Measurements from ENCODE around the gene TMTC2.

TMTC2 gene

DNA sequence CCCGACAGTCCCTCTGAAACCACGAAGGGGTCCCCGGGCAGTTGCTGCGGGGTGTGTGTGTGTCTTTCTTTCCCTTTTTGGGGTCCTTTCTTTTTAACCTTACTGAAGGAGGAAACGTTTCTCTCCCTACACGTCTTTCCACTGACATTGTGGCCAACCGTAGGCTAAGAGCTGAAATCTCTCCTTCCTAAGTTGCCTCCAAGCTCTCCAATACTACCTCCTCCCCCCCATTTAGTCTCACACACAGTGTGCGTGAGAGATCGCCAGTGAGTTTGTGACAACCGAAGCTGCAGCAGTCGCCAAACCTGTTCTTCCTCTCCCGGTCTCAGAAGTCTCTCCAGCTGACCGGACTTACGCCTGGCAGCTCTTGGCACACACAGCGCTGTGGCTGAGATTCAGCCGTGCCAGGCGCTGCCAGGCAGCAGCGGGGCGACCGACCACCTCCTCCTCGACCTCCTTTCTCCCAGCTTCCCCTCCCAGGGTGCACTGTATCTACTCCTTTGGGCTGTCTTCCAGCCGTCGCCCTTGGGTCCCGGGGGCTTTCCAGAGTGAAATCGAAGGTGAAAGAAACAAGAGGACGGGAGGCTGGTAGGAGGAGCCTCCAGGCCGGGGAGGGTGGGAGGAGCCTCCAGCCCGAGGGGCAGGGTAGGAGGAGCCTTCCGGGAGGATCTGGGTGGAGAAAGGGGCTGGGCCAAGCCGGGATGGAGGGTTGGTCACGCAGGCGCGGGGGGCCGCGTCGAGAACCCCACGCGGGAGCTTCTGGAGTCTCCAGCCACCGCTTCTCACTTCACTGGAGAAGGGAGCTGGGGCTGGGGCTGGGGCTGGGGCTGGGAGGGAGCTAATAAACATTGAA is at the start of gene TMTC2:
Gene TMTC2 (plus strand): TSS at position 739 of the 853 bp plus-strand sequence.
- DNase-seq (ENCODE audit: low spot score) = peak; percentile 99

DNA sequence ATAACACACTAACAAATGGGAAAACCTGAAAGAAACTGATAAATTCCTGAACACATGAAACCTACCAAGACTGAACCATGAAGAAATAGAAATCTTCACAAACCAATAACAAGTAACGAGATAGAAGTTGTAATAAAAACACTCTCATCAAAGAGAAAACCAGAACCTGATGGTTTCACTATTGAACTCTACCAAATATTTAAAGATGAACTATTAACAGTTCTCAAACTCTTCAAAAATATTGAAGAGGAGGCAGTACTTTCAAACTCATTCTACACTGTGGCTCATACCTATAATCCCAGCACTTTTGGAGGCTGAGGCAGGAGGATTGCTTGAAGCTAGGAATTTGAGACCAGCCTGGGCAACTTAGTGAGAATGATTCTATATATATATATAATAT is 48.4 kb upstream of the TMTC2 start:
- no peak for DNase-seq (ENCODE audit: low spot score)

- no peak for DNase-seq (ENCODE audit: low spot score)
Observed at GRCh38 chr12:82644896-82645295, 41.8 kb upstream of the TMTC2 start.

DNA sequence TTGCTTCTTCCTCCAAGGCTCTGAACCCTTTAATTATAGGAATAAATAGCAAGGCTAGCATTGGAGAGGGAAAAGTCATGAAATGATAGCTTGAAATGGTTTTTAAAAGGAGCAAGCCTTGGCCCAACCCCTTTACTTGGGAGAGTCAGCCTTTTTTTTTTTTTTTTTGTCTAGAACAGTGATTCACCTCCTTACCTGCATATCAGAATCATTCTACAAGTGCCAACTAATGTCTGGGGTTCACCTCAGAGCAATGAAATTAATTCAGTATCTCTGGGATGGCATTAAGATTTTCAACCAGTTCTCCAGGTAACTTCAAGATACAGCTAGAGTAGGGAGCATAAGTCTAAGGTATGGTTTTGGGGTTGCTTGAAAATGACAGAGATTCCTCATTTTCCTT is 41.3 kb upstream of the TMTC2 start:
- no peak for DNase-seq (ENCODE audit: low spot score)

DNA sequence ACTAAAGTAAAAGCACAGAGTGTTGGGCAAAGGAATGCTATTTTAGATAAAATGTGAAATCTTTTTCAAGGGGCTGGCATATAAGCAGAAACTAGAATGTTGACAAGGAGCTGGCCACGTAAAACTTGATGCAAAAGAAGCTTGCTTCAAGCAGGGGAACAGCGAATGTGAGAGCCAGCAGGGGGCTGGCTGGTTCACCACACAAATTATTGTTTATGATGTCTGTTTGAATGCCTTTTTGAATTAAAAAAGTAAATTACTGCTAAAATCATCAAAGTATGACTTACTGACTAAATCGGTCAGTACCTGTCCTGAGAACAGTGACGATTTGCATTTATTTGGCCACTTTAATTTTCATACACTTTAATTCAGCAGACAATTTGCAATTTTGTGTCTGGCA is 38.9 kb upstream of the TMTC2 start:
- DNase-seq (ENCODE audit: low spot score) = no peak

DNA sequence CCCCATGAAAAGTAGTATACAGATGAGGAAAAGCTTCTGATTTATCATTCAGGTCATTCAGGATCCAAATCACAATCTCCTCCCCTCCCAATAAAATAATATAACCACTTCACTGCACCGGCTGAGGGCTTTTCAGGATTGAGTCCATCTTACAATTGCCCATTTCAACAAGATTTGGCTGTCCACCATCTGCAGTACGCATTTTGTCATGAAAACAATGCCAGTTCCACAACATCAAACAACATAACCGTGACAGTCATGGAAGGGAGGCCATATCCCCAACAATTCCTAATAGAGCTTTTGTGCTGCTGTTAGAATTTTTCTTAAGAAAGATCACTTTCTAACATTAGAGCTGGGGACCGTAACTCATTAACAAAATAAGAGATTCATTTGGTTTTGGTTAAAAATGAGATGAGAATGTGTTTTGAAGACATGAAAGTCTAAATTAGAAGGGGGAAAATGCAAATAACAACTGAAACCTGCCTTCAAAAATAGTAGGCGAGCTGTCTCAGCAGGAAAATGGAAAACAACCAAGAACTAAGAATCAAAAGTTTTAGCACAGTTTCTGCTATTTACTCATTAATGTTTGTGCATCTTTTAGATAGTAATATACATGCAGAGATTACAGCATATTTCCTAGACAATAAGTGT is 38.3 kb upstream of the TMTC2 start:
- no peak for DNase-seq (ENCODE audit: low spot score)

DNA sequence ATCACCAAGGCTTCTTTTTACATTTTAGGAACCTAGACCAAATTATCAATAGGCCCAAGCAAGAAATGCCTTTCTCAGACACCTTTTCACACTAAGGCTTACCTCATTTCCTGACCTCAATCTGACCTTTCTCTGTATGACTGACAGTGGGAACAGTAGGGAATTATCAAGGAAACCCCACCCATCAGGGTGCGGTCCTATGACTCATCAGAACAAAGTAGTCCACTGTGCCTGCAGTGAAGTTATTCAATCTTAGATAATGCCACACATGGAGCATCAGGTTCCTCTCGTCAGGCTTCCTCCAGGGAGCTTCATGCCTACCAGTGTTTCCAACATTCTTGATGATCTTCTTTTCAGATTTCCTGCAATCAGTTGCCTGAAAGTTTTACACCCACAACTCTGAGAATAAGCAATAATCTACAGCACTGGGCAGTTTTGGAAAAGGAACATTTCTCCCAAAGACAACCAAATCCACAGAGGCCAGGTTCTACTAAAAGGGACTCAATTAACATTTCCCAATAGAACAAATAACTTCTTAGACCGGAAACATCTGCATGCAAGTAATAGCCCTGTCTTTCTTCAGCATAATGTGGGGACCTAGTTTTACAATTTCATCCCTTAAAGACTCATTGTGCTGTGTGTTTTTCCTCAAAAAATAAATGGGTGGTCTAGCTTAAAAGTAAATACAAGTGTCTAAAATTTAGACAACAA is 35.9 kb upstream of the TMTC2 start:
- no peak for DNase-seq (ENCODE audit: low spot score)

DNA sequence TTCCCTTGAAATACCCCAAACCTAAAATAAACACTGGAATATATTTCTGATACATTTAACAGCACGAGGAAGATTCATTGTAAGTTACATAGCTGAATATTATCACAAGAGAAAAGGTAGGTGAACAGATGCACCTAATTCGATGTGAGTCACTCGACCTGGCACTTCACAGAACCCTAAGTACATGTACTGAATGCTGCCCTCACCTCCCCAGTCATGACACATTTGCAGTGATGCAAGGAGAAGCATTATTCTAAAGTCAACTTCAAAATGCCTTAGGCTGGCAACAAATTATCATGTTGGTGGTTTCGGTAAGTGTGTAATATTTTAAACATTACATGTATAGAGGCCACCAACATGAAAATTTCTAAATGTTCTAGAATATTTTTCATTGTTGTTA is 35.2 kb upstream of the TMTC2 start:
- DNase-seq (ENCODE audit: low spot score) = no peak

DNA sequence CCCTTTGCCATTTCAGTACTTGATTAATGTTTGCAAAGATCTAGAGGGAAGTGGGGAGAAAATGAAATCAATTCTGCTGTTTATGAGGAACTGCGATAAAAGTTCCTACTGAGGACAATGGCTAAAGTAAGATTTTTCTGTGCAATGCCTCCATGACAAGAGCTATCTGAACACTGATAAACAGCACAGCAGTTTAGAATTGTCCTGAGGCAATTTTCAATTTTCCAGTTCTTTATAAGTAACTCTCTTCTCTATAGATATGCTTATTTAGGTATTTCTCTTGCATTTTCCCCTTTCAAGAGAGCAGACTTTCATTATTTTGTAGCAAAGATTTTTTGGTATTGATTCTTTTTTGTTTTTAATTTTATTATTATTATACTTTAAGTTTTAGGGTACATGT is 34.6 kb upstream of the TMTC2 start:
- DNase-seq (ENCODE audit: low spot score) = no peak

DNA sequence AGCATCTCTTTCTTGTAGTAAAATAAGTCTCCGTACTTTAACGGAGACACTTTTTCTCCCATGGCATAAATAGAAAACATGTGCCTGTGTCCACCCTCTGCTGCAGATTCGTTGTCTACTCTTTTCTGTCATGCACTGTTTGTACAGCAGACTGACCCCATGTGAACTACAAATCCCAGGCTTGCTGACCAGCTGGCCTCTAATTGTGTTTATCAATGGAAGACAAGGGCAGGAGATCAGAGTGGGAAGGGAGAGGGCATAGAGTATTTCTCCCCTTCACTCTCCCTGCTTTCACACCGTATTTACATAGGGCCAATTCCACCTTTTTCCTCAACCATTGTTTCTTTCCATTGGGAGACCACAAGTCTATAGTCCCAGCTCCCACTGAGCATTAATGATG is 31.0 kb upstream of the TMTC2 start:
- no peak for DNase-seq (ENCODE audit: low spot score)

DNA sequence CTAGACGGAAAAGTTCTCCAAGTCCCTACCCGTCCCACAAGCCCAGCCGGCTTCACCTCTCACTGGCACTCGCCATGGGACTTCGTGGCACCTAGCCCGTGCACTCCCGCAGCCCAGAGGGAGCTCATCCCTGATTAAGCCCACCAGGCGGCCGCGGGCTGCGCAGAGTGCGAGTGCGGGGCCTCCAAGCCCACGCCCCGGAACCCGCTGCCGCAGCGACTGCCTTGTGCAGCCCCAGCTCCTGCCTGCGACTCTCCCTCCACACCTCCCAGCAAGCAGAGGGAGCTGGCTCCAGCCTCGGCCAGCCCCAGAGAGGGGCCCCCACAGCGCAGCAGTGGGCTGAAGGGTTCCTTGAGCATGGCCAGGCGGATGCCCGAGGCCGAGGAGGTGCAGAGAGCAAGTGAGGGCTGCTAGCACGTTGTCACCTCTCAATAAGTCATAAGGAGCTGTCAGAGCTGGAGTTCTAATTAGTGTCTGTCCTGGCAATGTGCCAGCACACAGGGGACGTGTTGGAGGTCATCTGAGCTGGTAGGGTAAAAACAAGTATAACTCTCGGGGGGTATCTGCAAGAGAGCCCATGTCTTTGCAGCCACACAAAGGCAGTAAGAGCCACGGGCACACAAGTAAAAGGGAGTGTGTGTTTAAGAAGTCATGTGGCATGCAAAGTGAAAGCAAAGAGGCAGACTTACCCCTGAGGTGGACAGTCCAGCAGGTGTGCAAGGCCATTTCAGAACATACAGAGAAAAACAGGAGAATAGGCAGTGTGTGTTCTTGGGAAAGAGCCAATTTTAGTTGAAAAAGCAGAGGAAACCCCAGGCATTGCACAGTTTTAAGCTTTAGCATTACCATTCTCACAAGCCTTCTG is 27.1 kb upstream of the TMTC2 start:
- DNase-seq (ENCODE audit: low spot score) = no peak

- no peak for DNase-seq (ENCODE audit: low spot score)
Observed at GRCh38 chr12:82660541-82661325, 26.0 kb upstream of the TMTC2 start.

DNA sequence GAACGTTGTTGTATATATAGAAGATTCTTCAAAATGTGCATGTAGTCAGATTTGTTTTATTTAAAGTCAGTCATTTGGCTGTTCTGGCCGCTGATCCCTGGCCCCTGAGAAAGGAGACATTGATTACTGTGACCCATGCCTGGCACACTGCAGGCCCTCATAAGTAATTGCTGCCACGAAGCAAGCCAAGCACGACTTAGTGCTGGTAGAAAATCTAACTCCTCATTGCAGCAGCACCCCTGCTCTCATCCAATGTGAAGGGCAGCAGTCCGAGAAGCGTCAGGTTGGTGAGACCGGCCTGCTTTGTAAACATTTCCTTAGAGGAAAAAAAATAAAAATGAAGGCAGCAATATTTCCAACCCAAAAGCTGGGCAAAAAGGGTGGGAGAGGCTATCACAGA is 22.8 kb upstream of the TMTC2 start:
- DNase-seq (ENCODE audit: low spot score) = no peak

- no peak for DNase-seq (ENCODE audit: low spot score)
Observed at GRCh38 chr12:82665142-82665923, 21.4 kb upstream of the TMTC2 start.

GRCh38 chr12:82666830-82667229 is 19.9 kb upstream of the TMTC2 start:
- DNase-seq (ENCODE audit: low spot score) = no peak

DNA sequence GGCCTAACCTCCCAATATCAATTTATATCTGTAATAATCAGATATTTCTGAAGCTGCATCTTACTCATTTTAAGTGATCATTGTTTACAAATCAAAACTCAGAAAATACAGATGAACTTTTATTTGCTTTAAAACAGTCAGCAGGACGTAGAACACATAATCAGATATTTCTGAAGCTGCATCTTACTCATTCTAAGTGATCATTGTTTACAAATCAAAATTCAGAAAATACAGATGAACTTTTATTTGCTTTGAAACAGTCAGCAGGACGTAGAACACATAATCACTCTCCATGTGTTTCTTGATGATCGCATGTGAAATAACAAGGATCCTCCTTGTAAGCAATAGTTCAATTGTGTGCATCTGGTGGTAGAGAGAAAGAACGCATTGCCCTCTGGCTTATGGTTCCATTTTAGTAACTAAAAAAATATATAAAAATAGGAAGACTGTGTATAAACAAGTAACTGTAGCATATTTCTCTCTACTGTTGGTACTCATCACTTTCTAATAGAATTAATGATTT is 15.0 kb upstream of the TMTC2 start:
- DNase-seq (ENCODE audit: low spot score) = no peak

GRCh38 chr12:82672811-82673495 is 13.8 kb upstream of the TMTC2 start:
- DNase-seq (ENCODE audit: low spot score) = no peak

GRCh38 chr12:82673698-82674097 is 13.0 kb upstream of the TMTC2 start:
- DNase-seq (ENCODE audit: low spot score) = no peak

- DNase-seq (ENCODE audit: low spot score) = no peak
Observed at GRCh38 chr12:82675246-82675645, 11.5 kb upstream of the TMTC2 start.

DNA sequence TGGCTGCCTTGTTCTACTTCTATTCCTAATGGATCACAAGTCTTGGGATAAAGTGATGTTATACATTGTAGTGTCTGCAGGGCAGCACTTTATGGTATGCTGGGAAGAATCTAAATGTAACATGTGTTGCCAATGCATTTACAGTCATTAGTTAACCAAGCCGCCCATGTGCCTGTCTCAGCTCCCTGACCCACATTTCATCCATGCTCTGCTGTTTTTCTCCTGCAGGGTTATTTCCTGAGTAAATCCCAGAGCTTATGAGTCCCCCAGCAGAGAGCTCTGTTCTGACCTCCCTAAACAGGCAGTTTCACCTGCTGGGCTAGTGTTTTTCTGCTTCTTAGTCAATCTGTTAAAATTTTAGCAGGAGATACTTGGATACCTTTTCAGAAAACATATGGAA is 4.4 kb upstream of the TMTC2 start:
- no peak for DNase-seq (ENCODE audit: low spot score)
